BJ (cell line): Measurements from ENCODE around the gene KLHDC10. TPM values are rescaled to one million over a fixed set of nuclear protein-coding genes. Genes with fewer than 3 reads are reported as not detected.

ENCODE experiments used
- CTCF ChIA-PET: fragments of 350-600 bp; formaldehyde crosslinking; extraction: SDS; loops from one replicate; lab custom pipeline; 2021; ENCODE audit warnings: antibody characterized with exemption, inconsistent platforms; lab: Yijun Ruan, JAX
- POLR2A ChIA-PET: fragments of 300-600 bp; sonication (Branson Sonifier 250); formaldehyde crosslinking; extraction: SDS; loops from one replicate; lab custom pipeline; 2021; ENCODE audit warnings: antibody characterized with exemption; lab: Charles Lee
- DNase-seq: peaks from one replicate; pipeline ENCODE4 v3.0.0-alpha.2; 2011; ENCODE audit warnings: low read depth
- H3K27me3 ChIP-seq: 2 replicates; pipeline ENCODE4 v1.6.0; 2011; ENCODE audit warnings: low read length; ENCODE audit not compliant: control insufficient read depth, insufficient read depth
- H3K36me3 ChIP-seq: 2 replicates; pipeline ENCODE4 v1.5.1; 2011; ENCODE audit warnings: low read length; ENCODE audit not compliant: control insufficient read depth, insufficient read depth
- H3K4me3 ChIP-seq: 2 replicates; pipeline ENCODE4 v1.5.1; 2011; ENCODE audit warnings: low read depth, mild to moderate bottlenecking, control low read depth, low read length
- CTCF ChIP-seq: IDR thresholded peaks from 2 replicates; pipeline ENCODE4 v1.5.1; 2011; ENCODE audit warnings: low read depth, mild to moderate bottlenecking, control low read depth, inconsistent platforms, low read length, moderate library complexity; ENCODE audit not compliant: insufficient read depth
- polyA plus RNA-seq: library from polyadenylated mRNA; depleted of rRNA; stranded (reverse); fragments of >200 nt; gene quantifications from 2 replicates; pipeline ENCODE4 v1.2.3, GENCODE V29; 2011

KLHDC10 gene
- polyA plus RNA-seq, 1 experiment: 15.9 TPM

- POLR2A ChIA-PET: no interaction called here
- CTCF ChIA-PET: interaction anchor here (1.5 kb wide), 1 partner anchor 13 kb away, joined by 4 read pairs; no protein-coding TSS in a partner anchor
- TF ChIP-seq CTCF: no peak
- H3K36me3 ChIP-seq: no peaks in the 10 kb centered on the region
- no peak overlapping the region for H3K4me3 ChIP-seq
- no peaks in the 10 kb centered on the region for H3K27me3 ChIP-seq
- no peak for DNase-seq
Observed at GRCh38 chr7:130065500-130066152, 4.7 kb upstream of the KLHDC10 start.

DNA sequence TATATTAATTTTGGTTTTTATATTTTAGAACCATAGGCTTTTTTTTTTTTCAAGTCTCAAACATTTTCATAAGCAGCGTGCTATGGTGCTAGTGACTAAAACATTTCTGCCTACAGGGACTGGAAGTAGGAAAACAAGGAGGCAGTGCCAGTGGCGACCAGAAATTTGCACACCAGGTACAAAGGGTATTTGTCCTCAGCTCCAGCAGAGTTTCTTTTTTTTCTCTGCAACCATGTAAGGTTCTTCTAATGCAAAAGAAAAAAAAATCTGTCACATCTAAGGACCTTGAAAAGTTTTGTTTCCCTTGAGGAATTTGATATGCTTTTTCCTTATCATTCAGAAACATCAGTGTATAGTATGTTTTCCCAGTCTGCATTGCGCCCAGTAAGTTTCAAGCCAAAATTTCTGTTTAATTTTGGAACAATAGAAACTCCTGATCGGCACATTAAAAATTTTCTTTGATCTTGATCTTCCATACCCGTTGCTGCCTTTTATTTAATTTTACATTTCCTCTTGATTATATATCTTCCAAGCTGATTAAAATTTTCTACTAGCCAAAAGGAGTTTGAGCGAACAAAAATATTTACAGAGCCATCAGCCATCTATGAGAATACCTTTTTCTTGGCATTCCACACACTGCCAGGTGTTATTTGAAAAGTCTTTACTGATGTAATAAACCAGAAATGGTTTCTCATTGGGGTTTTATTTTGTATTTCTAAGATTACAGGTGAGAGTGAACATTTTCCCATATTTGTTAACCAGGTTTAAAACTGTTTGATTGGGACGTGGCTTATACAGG lies 956 bp upstream of the KLHDC10 start:
- no peaks in the 10 kb centered on the region for H3K27me3 ChIP-seq
- H3K4me3 ChIP-seq: peak overlapping the region; percentile 44
- H3K36me3 ChIP-seq: no peaks in the 10 kb centered on the region
- DNase-seq: no peak
- no peak for TF ChIP-seq CTCF
- ChIA-PET POLR2A (interaction anchor here (0.9 kb wide), 1 partner anchor 140 kb away, joined by 3 read pairs; no protein-coding TSS in a partner anchor), CTCF (interaction anchor here (0.9 to 4.9 kb wide), 4 partner anchors 8 to 689 kb away, joined by 3 to 35 read pairs (median 4); no protein-coding TSS in a partner anchor)

DNA sequence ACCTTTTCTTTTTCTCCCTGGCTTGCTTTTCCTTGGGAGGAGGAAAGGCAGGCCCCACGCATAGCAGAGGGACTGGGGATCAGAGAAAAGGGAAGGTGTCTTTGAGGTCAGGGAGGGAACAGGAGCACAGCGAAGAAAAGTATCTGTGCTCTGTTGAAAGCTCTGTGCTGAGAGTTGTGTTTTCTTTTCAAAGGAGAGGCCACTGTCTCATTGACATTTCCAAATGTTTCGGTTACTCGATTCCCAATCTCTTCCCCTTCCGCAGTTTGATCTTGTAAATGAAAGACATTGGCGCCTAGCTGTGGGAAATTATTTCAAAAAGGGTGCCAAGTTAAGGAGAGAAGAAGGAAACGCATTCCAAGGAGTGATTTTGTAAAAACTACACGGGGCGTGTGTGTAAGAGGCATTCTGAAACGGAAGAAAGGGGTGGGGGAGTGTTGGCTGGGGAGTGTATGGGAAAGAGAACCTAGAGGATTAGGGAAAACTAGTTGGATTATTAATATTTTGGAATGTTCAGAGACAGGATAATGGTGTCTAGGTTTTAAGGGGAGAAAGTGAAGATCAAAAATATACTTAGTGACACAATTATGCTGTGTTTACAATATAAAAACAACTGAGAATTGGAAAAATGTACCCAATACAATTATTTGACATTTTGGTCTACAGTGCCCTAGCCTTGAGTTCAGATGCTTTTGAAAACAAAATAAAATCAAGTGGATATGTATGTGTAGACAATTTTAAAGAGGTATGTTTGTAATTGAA lies 708 bp downstream of the KLHDC10 start:
- DNase-seq: no peak

DNA sequence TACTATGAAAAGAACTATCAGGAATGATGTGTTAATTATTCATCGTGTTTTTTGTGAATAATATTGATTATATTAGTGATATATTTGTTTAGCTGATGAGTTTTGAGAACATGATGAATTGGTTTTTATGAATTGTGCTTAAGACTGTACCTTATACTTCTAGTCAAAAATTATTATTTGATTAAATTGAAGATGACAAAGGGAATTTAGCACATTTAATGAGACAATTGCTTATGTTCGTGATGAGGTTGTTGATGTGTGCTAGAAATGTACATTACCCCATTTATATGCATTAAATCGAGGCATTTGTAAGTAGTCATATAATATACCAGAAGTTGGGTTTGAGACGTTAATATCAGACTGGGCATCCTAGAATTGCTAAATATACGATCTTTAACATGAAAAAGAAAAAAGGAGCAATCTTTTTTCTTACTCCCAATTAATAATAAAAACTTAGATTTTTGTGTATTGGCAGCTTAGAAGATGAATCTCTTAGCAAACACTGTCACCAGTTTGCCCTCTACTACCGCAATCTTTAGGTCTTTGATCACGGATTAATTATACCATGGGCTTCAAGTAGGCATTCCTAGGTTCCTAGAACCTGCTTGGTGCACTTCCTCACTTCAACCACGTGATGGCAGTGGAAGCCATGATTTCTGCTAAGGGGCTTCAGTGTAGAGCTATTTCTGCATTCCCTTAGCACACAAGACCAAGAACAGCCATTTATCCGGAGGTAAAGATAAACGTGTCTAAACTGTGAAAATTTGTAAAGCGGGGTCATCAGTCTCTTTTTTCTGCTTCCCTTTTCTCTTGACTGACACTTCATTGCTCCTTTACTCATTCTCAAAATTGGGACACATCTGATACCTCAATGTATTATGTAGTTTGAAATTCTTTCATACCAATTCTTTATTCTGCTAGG lies 1.6 kb downstream of the KLHDC10 start:
- Histone ChIP-seq H3K36me3 (no peaks in the 10 kb centered on the region), H3K4me3 (peak overlapping the region; percentile 84), H3K27me3 (no peaks in the 10 kb centered on the region)
- no peak for DNase-seq
- CTCF ChIA-PET: interaction anchor here (0.6 to 4.9 kb wide), 21 partner anchors 11 to 761 kb away, joined by 3 to 35 read pairs (median 4); partner anchors contain the start of genes KLF14, TMEM209 and TSGA13
- POLR2A ChIA-PET: no interaction called here
- TF ChIP-seq CTCF: peak; percentile 90

More for the DNA sequence above, 708 bp downstream of the KLHDC10 start:
- Histone ChIP-seq H3K36me3 (no peaks in the 10 kb centered on the region), H3K27me3 (no peaks in the 10 kb centered on the region), H3K4me3 (peak overlapping the region; percentile 84)
- TF ChIP-seq CTCF: no peak
- ChIA-PET CTCF (interaction anchor here (0.6 to 4.9 kb wide), 11 partner anchors 12 to 687 kb away, joined by 3 to 35 read pairs (median 3); partner anchors contain the start of gene TSGA13), POLR2A (interaction anchor here (0.9 kb wide), 1 partner anchor 139 kb away, joined by 3 read pairs; no protein-coding TSS in a partner anchor)
